Right atrium auricular region (tissue), 2 donors: ENCODE measurements around the gene FGF23. TPM values are rescaled to one million over a fixed set of nuclear protein-coding genes. Genes with fewer than 3 reads are reported as not detected.
"Not testable (repeated sequence)": the region's sequence is repeated elsewhere in the genome, so short reads cannot be mapped to it uniquely, and the experiment has no call there.

ENCODE experiments used
- DNase-seq: peaks from one replicate; pipeline ENCODE4 v3.0.0-alpha.2; 2019; ENCODE audit warnings: low spot score
- H3K27ac ChIP-seq, 2 donors: fragments of 200-600 bp; sonication (generic); 1 replicate in 1 of 2; 2 replicates in 1 of 2; pipeline ENCODE4 v1.5.1; 2016 to 2019
- H3K27me3 ChIP-seq, 2 donors: fragments of 200-600 bp; sonication (generic); one replicate each; pipeline versions ENCODE4 v1.5.1 to v1.6.0; 2017 to 2019
- H3K36me3 ChIP-seq: fragments of 200-600 bp; sonication (generic); one replicate; pipeline ENCODE4 v1.5.1; 2016
- H3K4me1 ChIP-seq, 2 donors: fragments of 200-600 bp; sonication (generic); one replicate each; pipeline versions ENCODE4 v1.5.1 to v1.6.0; 2017 to 2019
- H3K4me3 ChIP-seq, 2 donors: fragments of 200-600 bp; sonication (generic); 1 replicate in 1 of 2; 2 replicates in 1 of 2; pipeline ENCODE4 v1.5.1; 2017 to 2019; ENCODE audit warnings: mild to moderate bottlenecking in 1 of 2, moderate library complexity in 1 of 2
- H3K9me3 ChIP-seq, 2 donors: fragments of 200-600 bp; sonication (generic); one replicate each; pipeline ENCODE4 v1.5.1; 2019
- CTCF ChIP-seq, 2 donors: fragments of 200-600 bp; sonication (generic); IDR thresholded peaks; one replicate each; pipeline ENCODE4 v1.5.1; 2019; ENCODE audit warnings: antibody characterized with exemption in 2 of 2
- total RNA-seq, 2 donors: library from RNA; depleted of rRNA; stranded (reverse); fragments of >200 nt; gene quantifications; one replicate each; pipeline ENCODE4 v1.1.0, GENCODE V29; 2016

The FGF23 gene
- total RNA-seq, 2 donors from 2014 or later, result 0.08 TPM; not detected in 1

DNA sequence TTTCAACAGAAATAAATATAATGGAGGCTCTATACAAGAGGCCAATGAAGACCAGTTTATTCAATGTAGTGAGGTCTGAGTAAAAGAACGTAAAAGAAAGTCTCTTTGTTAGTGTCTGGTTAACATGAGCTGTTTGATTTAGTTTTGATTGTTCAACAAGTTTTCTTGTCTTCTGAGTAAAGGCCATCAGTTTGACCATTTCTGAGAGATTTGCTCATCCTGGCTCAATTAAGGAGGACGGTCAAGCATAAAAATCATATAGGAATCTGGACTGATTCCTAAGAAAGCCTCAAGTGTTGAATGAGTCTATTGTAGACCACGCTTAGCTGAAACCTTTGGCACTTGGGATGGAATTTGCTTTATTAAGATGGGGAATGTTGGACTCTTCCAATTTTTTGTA is 32.5 kb upstream of the FGF23 start:
- peaks cover 0 to 9% of the 10 kb centered on the region in 2 donors for H3K4me1 ChIP-seq
- TF ChIP-seq CTCF (IDR thresholded peaks at IDR 0.05), result no peak
- no peak for DNase-seq
- H3K36me3 ChIP-seq, result no peaks in the 10 kb centered on the region
- no peak overlapping the region for H3K27ac ChIP-seq
- H3K4me3 ChIP-seq, result no peak overlapping the region
- no peaks in the 10 kb centered on the region for H3K9me3 ChIP-seq
- H3K27me3 ChIP-seq, result no peaks in the 10 kb centered on the region

DNA sequence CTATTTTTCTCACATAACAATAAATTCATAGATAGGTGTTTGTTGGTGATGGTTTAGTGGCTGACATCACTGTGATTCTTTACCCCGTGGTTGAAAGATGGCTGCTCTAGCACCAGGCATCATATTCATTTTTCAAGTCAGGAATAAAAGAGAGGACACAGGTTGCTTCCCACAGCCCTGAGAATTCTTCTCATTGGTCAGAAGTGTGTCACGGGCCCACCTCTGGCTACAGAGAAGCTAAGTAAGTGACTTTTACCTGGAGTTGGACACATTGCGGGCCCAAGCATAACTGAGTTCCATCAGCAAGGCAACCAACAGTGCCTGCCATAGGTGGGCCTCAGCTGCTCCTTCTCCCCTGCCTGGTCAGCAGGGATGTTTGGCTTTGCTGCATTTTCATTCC is 27.6 kb upstream of the FGF23 start:
- no peak for DNase-seq
- no peak for TF ChIP-seq CTCF (IDR thresholded peaks at IDR 0.05)
- H3K4me3 ChIP-seq, result no peak overlapping the region
- no peak overlapping the region for H3K27ac ChIP-seq
- no peaks in the 10 kb centered on the region for H3K27me3 ChIP-seq
- H3K4me1 ChIP-seq, result no peaks in the 10 kb centered on the region
- H3K36me3 ChIP-seq, result no peaks in the 10 kb centered on the region
- H3K9me3 ChIP-seq, result no peaks in the 10 kb centered on the region

GRCh38 chr12:4404877-4405637 is 25.5 kb upstream of the FGF23 start:
- H3K4me3 ChIP-seq, result not testable (repeated sequence)

DNA sequence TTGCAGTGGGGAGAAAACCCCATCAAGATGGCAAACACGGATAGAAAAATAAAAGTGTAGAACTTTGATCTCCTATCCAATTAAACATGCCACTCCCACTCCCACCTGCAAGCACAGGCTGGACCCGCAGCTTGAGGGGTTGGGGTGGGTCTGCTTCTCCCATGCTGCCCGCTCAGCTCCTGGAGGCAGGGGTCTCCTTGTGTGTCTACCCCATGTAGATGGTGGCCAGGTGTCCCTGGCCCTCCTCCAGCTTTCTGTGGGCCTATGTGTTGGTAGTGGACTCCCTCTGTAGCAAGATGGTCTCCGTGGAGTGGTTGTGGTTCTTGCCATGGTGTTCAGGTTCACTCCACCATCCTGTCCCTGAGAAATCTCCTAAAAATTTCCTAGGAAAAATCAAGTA is 23.5 kb upstream of the FGF23 start:
- H3K36me3 ChIP-seq, result no peaks in the 10 kb centered on the region
- no peak for TF ChIP-seq CTCF (IDR thresholded peaks at IDR 0.05)
- no peaks in the 10 kb centered on the region for H3K27me3 ChIP-seq
- no peaks in the 10 kb centered on the region for H3K4me1 ChIP-seq
- H3K27ac ChIP-seq, result no peak overlapping the region
- no peak for DNase-seq
- no peaks in the 10 kb centered on the region for H3K9me3 ChIP-seq
- no peak overlapping the region for H3K4me3 ChIP-seq

More at GRCh38 chr12:4404877-4405637, 25.5 kb upstream of the FGF23 start:
- DNase-seq, H3K27ac ChIP-seq, H3K4me1 ChIP-seq, H3K9me3 ChIP-seq, H3K27me3 ChIP-seq, H3K36me3 ChIP-seq: not testable (repeated sequence)

- no peak for DNase-seq
- H3K27me3 ChIP-seq, result no peaks in the 10 kb centered on the region
Observed at GRCh38 chr12:4401117-4401516, 21.6 kb upstream of the FGF23 start.

DNA sequence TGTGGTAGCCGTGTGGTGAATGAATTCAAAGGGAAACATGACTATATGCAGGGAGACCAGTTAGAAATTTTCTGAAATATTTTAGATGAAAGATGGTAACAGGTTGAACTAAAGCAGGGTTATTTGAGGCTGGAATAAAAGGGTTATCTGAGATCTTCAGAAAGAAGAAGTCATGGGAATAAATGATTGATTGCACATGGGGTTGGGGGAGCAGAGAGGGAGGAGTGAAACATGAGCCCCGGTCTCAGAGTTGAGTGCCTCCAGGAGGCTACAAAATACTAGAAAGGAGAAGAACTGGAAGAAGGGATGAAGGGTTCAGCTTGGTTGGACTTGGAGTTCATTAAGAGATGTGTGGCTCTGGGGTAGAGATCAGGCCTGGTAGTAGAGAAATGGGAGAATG is 16.3 kb upstream of the FGF23 start:
- H3K36me3 ChIP-seq, result no peaks in the 10 kb centered on the region
- H3K27me3 ChIP-seq, result no peaks in the 10 kb centered on the region
- H3K4me3 ChIP-seq, result no peak overlapping the region
- TF ChIP-seq CTCF (IDR thresholded peaks at IDR 0.05), result no peak
- H3K9me3 ChIP-seq, result no peaks in the 10 kb centered on the region
- H3K27ac ChIP-seq, result no peak overlapping the region
- peaks cover 0 to 8% of the 10 kb centered on the region in 2 donors for H3K4me1 ChIP-seq
- DNase-seq, result no peak

More at GRCh38 chr12:4401117-4401516, 21.6 kb upstream of the FGF23 start:
- H3K4me3 ChIP-seq, result no peak overlapping the region
- TF ChIP-seq CTCF (IDR thresholded peaks at IDR 0.05), result no peak
- H3K4me1 ChIP-seq, result no peaks in the 10 kb centered on the region
- no peaks in the 10 kb centered on the region for H3K9me3 ChIP-seq
- no peaks in the 10 kb centered on the region for H3K36me3 ChIP-seq
- H3K27ac ChIP-seq, result no peak overlapping the region
